CD14-positive monocyte (primary cell): ENCODE results near the gene PLPP7. TPM values are rescaled to one million over a fixed set of nuclear protein-coding genes. Genes with fewer than 3 reads are reported as not detected.

Experiments
- DNase-seq, 3 donors: peaks; one replicate each; pipeline ENCODE4 v3.0.0-alpha.2; 2011 to 2022
- H2AFZ ChIP-seq: 2 replicates; pipeline ENCODE4 v1.6.0; 2012; ENCODE audit warnings: mild to moderate bottlenecking, low read depth, low read length, inconsistent platforms; ENCODE audit not compliant: insufficient read depth, poor library complexity, severe bottlenecking
- H3K27ac ChIP-seq, 2 donors: 1 replicate in 1 of 2; 2 replicates in 1 of 2; pipeline ENCODE4 v1.5.1; 2012 to 2013; ENCODE audit warnings: low read length in 2 of 2, control low read depth in 1 of 2, inconsistent platforms in 1 of 2, low read depth in 1 of 2, mild to moderate bottlenecking in 1 of 2
- H3K27me3 ChIP-seq, 2 donors: one replicate each; pipeline versions ENCODE4 v1.6.0 to v1.6.1; 2011 to 2013; ENCODE audit warnings: low read length in 2 of 2; ENCODE audit not compliant: control insufficient read depth in 2 of 2, insufficient read depth in 2 of 2
- H3K36me3 ChIP-seq, 2 donors: replicated peaks in 1 of 2; 1 replicate in 1 of 2; 2 replicates in 1 of 2; pipeline versions ENCODE4 v1.5.1 to v1.6.1; 2012 to 2013; ENCODE audit warnings: low read length in 2 of 2, control low read depth in 1 of 2, inconsistent platforms in 1 of 2, mild to moderate bottlenecking in 1 of 2; ENCODE audit not compliant: insufficient read depth in 2 of 2, control insufficient read depth in 1 of 2
- H3K4me1 ChIP-seq, 2 donors: 1 replicate in 1 of 2; 2 replicates in 1 of 2; pipeline versions ENCODE4 v1.5.1 to v1.6.1; 2012 to 2013; ENCODE audit warnings: low read length in 2 of 2, control low read depth in 1 of 2, inconsistent platforms in 1 of 2, mild to moderate bottlenecking in 1 of 2, moderate library complexity in 1 of 2; ENCODE audit not compliant: insufficient read depth in 2 of 2, control insufficient read depth in 1 of 2
- H3K4me2 ChIP-seq: replicated peaks from 2 replicates; pipeline ENCODE3; 2012; ENCODE audit warnings: low read length, moderate library complexity, mild to moderate bottlenecking; ENCODE audit not compliant: poor library complexity, severe bottlenecking; ENCODE audit errors: extremely low read depth
- H3K4me3 ChIP-seq, 3 experiments: fragments of 200-600 bp in 1 of 3; sonication (generic) in 1 of 3; replicated peaks in 1 of 3; 1 replicate in 2 of 3; 2 replicates in 1 of 3; pipeline ENCODE4 v1.5.1; 2011 to 2013; ENCODE audit warnings: low read length in 3 of 3, mild to moderate bottlenecking in 3 of 3, control low read depth in 2 of 3, low read depth in 2 of 3, inconsistent platforms in 1 of 3, moderate library complexity in 1 of 3
- H3K79me2 ChIP-seq: 2 replicates; pipeline ENCODE4 v1.6.0; 2012; ENCODE audit warnings: mild to moderate bottlenecking, control low read depth, inconsistent platforms, low read length, moderate library complexity; ENCODE audit not compliant: insufficient read depth
- H3K9ac ChIP-seq: 2 replicates; pipeline ENCODE4 v1.6.0; 2017; ENCODE audit warnings: low read length, mild to moderate bottlenecking; ENCODE audit not compliant: insufficient read depth, poor library complexity, severe bottlenecking
- H3K9me3 ChIP-seq, 2 donors: replicated peaks in 1 of 2; 1 replicate in 1 of 2; 2 replicates in 1 of 2; pipeline versions ENCODE4 v1.5.1 to v1.6.1; 2012 to 2013; ENCODE audit warnings: low read length in 2 of 2, control low read depth in 1 of 2; ENCODE audit not compliant: control insufficient read depth in 1 of 2, insufficient read depth in 1 of 2
- H4K20me1 ChIP-seq: 2 replicates; pipeline ENCODE4 v1.6.0; 2012; ENCODE audit warnings: mild to moderate bottlenecking, low read length, control low read depth, moderate library complexity; ENCODE audit not compliant: insufficient read depth
- H3K27ac Mint-ChIP-seq, 7 donors: one replicate each; pipeline ENCODE4 v1.8.0; 2020; ENCODE audit warnings: mild to moderate bottlenecking in 7 of 7, mixed read lengths in 7 of 7, moderate library complexity in 6 of 7, inconsistent platforms in 2 of 7
- H3K27me3 Mint-ChIP-seq, 3 donors: one replicate each; pipeline ENCODE4 v1.8.0; 2021 to 2022; ENCODE audit warnings: low read depth in 3 of 3, mild to moderate bottlenecking in 3 of 3, mixed read lengths in 3 of 3, moderate library complexity in 3 of 3, inconsistent platforms in 1 of 3
- H3K36me3 Mint-ChIP-seq, 2 donors: one replicate each; pipeline ENCODE4 v1.8.0; 2020; ENCODE audit warnings: mixed read lengths in 2 of 2, inconsistent platforms in 1 of 2, mild to moderate bottlenecking in 1 of 2
- H3K4me1 Mint-ChIP-seq: one replicate; pipeline ENCODE4 v1.8.0; 2020; ENCODE audit warnings: mild to moderate bottlenecking, mixed read lengths
- H3K4me3 Mint-ChIP-seq, 2 donors: one replicate each; pipeline ENCODE4 v1.8.0; 2020; ENCODE audit warnings: mild to moderate bottlenecking in 2 of 2, mixed read lengths in 2 of 2, moderate library complexity in 1 of 2
- H3K9me3 Mint-ChIP-seq, 7 donors: one replicate each; pipeline ENCODE4 v1.8.0; 2020 to 2022; ENCODE audit warnings: mixed read lengths in 7 of 7, mild to moderate bottlenecking in 6 of 7, moderate library complexity in 6 of 7, inconsistent platforms in 2 of 7
- WGBS: methylation state at CpG from one replicate; pipeline ENCODE4 v1.1.5; 2013; ENCODE audit warnings: missing lambda C conversion rate; ENCODE audit not compliant: insufficient coverage; 5-methylcytosine and 5-hydroxymethylcytosine counted together
- intact Hi-C, 2 donors: fragments of 100-400 bp; cut with micrococcal nuclease; formaldehyde crosslinking; loops; one replicate each; pipeline versions ENCODE4 v1.15.0 to v1.15.1; 2023
- polyA plus RNA-seq, 3 donors: library from polyadenylated mRNA; depleted of rRNA in 1 of 3; unstranded in 2 of 3; stranded (reverse) in 1 of 3; fragments of 300-500 nt in 2 of 3; fragments of >200 nt in 1 of 3; fragmentation: Illumina TruSeq in 2 of 3; gene quantifications; 1 replicate in 2 of 3; 2 replicates in 1 of 3; pipeline ENCODE4 v1.2.3, GENCODE V29; 2012 to 2021
- TF ChIP-seq, protein P1 (sequence below): fragments of 200-600 bp; IDR thresholded peaks from one replicate; pipeline ENCODE4 v1.8.0; 2022; ENCODE audit warnings: antibody characterized with exemption, mild to moderate bottlenecking

PLPP7 gene
- polyA plus RNA-seq, 3 donors = 1.1 to 3.1 (median 1.5) TPM

DNA sequence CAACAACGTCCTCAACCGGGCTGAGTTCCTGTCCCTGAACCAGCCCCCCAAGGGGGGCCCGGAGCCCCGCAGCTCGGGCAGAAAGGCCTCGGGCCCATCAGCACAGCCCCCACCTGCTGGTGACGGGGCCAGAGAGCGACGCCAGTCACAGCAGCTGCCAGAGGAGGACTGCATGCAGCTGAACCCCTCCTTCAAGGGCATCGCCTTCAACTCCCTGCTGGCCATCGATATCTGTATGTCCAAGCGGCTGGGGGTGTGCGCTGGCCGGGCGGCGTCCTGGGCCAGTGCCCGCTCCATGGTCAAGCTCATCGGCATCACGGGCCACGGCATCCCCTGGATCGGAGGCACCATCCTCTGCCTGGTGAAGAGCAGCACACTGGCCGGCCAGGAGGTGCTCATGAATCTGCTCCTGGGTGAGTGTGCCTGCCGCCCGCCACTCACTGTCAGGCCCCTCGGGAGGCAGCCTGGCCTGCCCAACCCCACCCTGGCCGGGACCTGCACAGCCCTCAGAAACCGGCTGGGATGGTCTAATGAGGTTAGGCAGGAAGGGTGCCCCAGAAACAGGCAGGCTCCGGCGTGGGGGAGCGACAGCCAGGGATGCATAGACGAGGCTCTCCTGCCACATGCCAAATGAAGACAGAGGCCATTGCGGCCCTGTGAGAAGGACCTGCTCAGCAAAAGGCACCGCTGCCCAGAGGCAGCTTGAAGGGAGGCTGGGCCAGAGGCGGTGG, 678 bp downstream of the PLPP7 start:
- peak overlapping the region; percentile 67 for H3K9ac ChIP-seq
- TF ChIP-seq, protein P1, sequence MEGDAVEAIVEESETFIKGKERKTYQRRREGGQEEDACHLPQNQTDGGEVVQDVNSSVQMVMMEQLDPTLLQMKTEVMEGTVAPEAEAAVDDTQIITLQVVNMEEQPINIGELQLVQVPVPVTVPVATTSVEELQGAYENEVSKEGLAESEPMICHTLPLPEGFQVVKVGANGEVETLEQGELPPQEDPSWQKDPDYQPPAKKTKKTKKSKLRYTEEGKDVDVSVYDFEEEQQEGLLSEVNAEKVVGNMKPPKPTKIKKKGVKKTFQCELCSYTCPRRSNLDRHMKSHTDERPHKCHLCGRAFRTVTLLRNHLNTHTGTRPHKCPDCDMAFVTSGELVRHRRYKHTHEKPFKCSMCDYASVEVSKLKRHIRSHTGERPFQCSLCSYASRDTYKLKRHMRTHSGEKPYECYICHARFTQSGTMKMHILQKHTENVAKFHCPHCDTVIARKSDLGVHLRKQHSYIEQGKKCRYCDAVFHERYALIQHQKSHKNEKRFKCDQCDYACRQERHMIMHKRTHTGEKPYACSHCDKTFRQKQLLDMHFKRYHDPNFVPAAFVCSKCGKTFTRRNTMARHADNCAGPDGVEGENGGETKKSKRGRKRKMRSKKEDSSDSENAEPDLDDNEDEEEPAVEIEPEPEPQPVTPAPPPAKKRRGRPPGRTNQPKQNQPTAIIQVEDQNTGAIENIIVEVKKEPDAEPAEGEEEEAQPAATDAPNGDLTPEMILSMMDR = no peak
- no peaks in the 10 kb centered on the region for H3K36me3 ChIP-seq
- H3K9me3 ChIP-seq = no peaks in the 10 kb centered on the region
- no peaks in the 10 kb centered on the region for H3K36me3 Mint-ChIP-seq
- peak overlapping the region; percentile 81 for H2AFZ ChIP-seq
- DNase-seq = no peak
- peaks cover 0 to 5% (median 2%) of the 10 kb centered on the region in 3 donors for H3K27me3 Mint-ChIP-seq
- intact Hi-C loops = no loop called here
- 84% methylated on average over 34 of the region's 34 CpGs for WGBS
- no peaks in the 10 kb centered on the region for H3K27me3 ChIP-seq
- no peaks in the 10 kb centered on the region for H4K20me1 ChIP-seq
- H3K27ac Mint-ChIP-seq = peak overlapping the region in 1 of 7 donors; percentile 54
- H3K4me1 ChIP-seq = peaks cover 8% of the 10 kb centered on the region in 2 donors
- H3K4me3 Mint-ChIP-seq = peak overlapping the region; percentile 76 to 80
- H3K79me2 ChIP-seq = no peaks in the 10 kb centered on the region
- H3K9me3 Mint-ChIP-seq = peaks cover 0 to 2% (median 0%) of the 10 kb centered on the region in 7 donors
- H3K4me2 ChIP-seq = peak overlapping the region; percentile 60
- peaks cover 5% of the 10 kb centered on the region for H3K4me1 Mint-ChIP-seq
- H3K4me3 ChIP-seq = peak overlapping the region; percentile 13 to 67 (median 39)
- H3K27ac ChIP-seq = no peak overlapping the region

DNA sequence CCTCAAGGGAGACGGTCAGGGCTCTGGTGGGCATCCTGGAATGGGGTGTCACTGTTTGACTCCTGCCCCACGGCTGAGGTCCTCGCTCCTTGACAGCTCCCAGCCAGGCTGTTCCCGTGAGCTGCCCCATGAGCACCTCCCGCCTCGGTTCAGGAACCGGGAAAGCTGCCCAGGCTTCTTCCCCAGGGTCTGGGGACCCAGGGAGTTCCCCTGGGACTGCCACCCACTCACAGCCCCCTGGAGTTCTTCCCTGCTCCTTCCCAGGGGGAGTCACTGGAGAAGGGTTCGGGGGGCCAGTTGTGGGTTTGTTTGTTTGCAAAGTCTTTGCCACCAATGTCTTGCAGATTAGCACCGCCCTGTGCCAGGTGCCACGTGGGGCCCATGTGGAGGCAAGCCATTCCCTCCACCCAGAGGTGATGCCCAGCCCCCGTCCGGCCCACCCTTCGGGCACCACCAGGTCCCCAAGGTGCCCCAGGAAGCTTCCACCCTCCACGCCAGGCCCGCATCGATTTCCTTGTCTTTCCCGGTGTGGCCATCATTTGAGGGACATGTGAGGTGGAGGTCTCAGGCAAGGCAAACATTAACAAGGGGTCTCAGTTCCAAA, 1.3 kb downstream of the PLPP7 start:
- Mint-ChIP-seq H3K27me3 (peaks cover 0 to 2% (median 1%) of the 10 kb centered on the region in 3 donors), H3K9me3 (no peaks in the 10 kb centered on the region), H3K27ac (no peak overlapping the region), H3K4me1 (peaks cover 5% of the 10 kb centered on the region), H3K36me3 (no peaks in the 10 kb centered on the region), H3K4me3 (no peak overlapping the region)
- Histone ChIP-seq H3K27ac (no peak overlapping the region), H3K79me2 (no peaks in the 10 kb centered on the region), H4K20me1 (no peaks in the 10 kb centered on the region), H3K9me3 (no peaks in the 10 kb centered on the region), H3K36me3 (no peaks in the 10 kb centered on the region), H3K9ac (no peak overlapping the region), H3K4me2 (no peak overlapping the region), H2AFZ (no peak overlapping the region), H3K4me3 (no peak overlapping the region), H3K4me1 (peaks cover 8% of the 10 kb centered on the region in 2 donors), H3K27me3 (no peaks in the 10 kb centered on the region)
- intact Hi-C loops = no loop called here
- WGBS = 95% methylated on average over 9 of the region's 17 CpGs
- DNase-seq = no peak
- TF ChIP-seq, protein P1 = no peak
